SK-N-SH treated with all-trans-retinoic acid at 6 μM for 48 hours (cell line): ENCODE measurements around the gene TAOK3.

ENCODE experiments used
- CREB5 ChIP-seq: fragments of 250-450 bp; sonication (Bioruptor Pico); IDR thresholded peaks from 2 replicates; pipeline ENCODE4 v1.5.1; 2020; ENCODE audit warnings: low read depth, mild to moderate bottlenecking, moderate library complexity
- PATZ1 ChIP-seq: fragments of 250-450 bp; sonication (Bioruptor Pico); IDR thresholded peaks from 2 replicates; pipeline ENCODE4 v1.8.0; 2020; ENCODE audit warnings: mild to moderate bottlenecking, moderate library complexity, borderline replicate concordance

- TF ChIP-seq PATZ1 (CRISPR knock-in tag) = no peak
- TF ChIP-seq CREB5 (CRISPR knock-in tag) = no peak
Observed at GRCh38 chr12:118376089-118377020, 3.6 kb upstream of the TAOK3 start, which contains the start of gene SUDS3.
